Keratinocyte (primary cell): Measurements from ENCODE around the gene TTLL5. TPM values are rescaled to one million over a fixed set of nuclear protein-coding genes. Genes with fewer than 3 reads are reported as not detected.

Source experiments
- DNase-seq: peaks from one replicate; pipeline ENCODE4 v3.0.0-alpha.2; 2011; ENCODE audit warnings: low read depth, missing footprints, low spot score
- FAIRE-seq: peaks from 2 replicates; lab custom pipeline; 2011; peaks lifted over from hg19 to GRCh38; lab: Jason Lieb, UNC
- H2AFZ ChIP-seq: 2 replicates; pipeline ENCODE4 v1.6.0; 2012; ENCODE audit warnings: low read length, control low read depth, inconsistent platforms; ENCODE audit not compliant: control insufficient read depth
- H3K27ac ChIP-seq: 2 replicates; pipeline ENCODE4 v1.5.1; 2011; ENCODE audit warnings: low read length; ENCODE audit not compliant: control insufficient read depth, insufficient read depth
- H3K27me3 ChIP-seq: 3 replicates; pipeline ENCODE4 v1.6.0; 2011; ENCODE audit warnings: low read length; ENCODE audit not compliant: control insufficient read depth, insufficient read depth; ENCODE audit errors: extremely low read depth
- H3K36me3 ChIP-seq, 2 experiments: 2 replicates in 1 of 2; 3 replicates in 1 of 2; pipeline ENCODE4 v1.5.1; 2011; ENCODE audit warnings: low read length in 2 of 2, mild to moderate bottlenecking in 1 of 2; ENCODE audit not compliant: control insufficient read depth in 2 of 2, insufficient read depth in 2 of 2; ENCODE audit errors: extremely low read depth in 1 of 2
- H3K4me1 ChIP-seq: 3 replicates; pipeline ENCODE4 v1.5.1; 2011; ENCODE audit warnings: low read length; ENCODE audit not compliant: control insufficient read depth, insufficient read depth; ENCODE audit errors: extremely low read depth
- H3K4me2 ChIP-seq: 3 replicates; pipeline ENCODE4 v1.6.0; 2011; ENCODE audit warnings: low read depth, low read length; ENCODE audit not compliant: control insufficient read depth, insufficient read depth; ENCODE audit errors: extremely low read depth
- H3K4me3 ChIP-seq, 3 experiments: fragments of 200-600 bp in 1 of 3; sonication (generic) in 1 of 3; 2 replicates in 2 of 3; 3 replicates in 1 of 3; pipeline ENCODE4 v1.5.1; 2011 to 2016; ENCODE audit warnings: low read length in 3 of 3, mild to moderate bottlenecking in 3 of 3, control low read depth in 2 of 3, inconsistent platforms in 1 of 3, low read depth in 1 of 3, mixed read lengths in 1 of 3, mixed run types in 1 of 3, moderate library complexity in 1 of 3; ENCODE audit not compliant: control insufficient read depth in 2 of 3, insufficient read depth in 2 of 3; ENCODE audit errors: extremely low read depth in 1 of 3
- H3K79me2 ChIP-seq: 2 replicates; pipeline ENCODE4 v1.6.0; 2012; ENCODE audit warnings: low read length; ENCODE audit not compliant: control insufficient read depth, insufficient read depth
- H3K9ac ChIP-seq: 3 replicates; pipeline ENCODE4 v1.6.0; 2011; ENCODE audit warnings: low read length; ENCODE audit not compliant: control insufficient read depth, insufficient read depth; ENCODE audit errors: extremely low read depth
- H3K9me1 ChIP-seq: 3 replicates; pipeline ENCODE4 v1.6.0; 2011; ENCODE audit warnings: low read length; ENCODE audit not compliant: control insufficient read depth, insufficient read depth; ENCODE audit errors: extremely low read depth
- H3K9me3 ChIP-seq: 2 replicates; pipeline ENCODE4 v1.5.1; 2012; ENCODE audit warnings: low read depth, low read length; ENCODE audit not compliant: control insufficient read depth
- H4K20me1 ChIP-seq: 3 replicates; pipeline ENCODE4 v1.6.0; 2011; ENCODE audit warnings: low read length; ENCODE audit not compliant: control insufficient read depth, insufficient read depth; ENCODE audit errors: extremely low read depth
- CTCF ChIP-seq, 3 experiments: IDR thresholded peaks in 1 of 3; conservative IDR thresholded peaks in 1 of 3; optimal IDR thresholded peaks in 1 of 3; 2 replicates in 2 of 3; 3 replicates in 1 of 3; pipeline versions ENCODE3 to v1.5.1; 2011; ENCODE audit warnings: low read length in 3 of 3, mild to moderate bottlenecking in 3 of 3, moderate library complexity in 2 of 3, control low read depth in 1 of 3, inconsistent platforms in 1 of 3; ENCODE audit not compliant: insufficient read depth in 2 of 3; ENCODE audit errors: extremely low read depth in 1 of 3
- EZH2 ChIP-seq: IDR thresholded peaks from one replicate; pipeline ENCODE4 v1.6.1; 2012; ENCODE audit warnings: inconsistent platforms, mild to moderate bottlenecking, low read length, moderate library complexity
- dilution Hi-C: fragments of 300-500 bp; cut with MboI; formaldehyde crosslinking; loops from one replicate; pipeline ENCODE4 v1.7.0; 2020; ENCODE audit warnings: low sequenced_read_pairs; ENCODE audit not compliant: extremely low pct_ligation_motif_present
- polyA plus RNA-seq, 5 experiments: library from polyadenylated mRNA; depleted of rRNA in 3 of 5; stranded (reverse) in 3 of 5; stranded (forward) in 1 of 5; unstranded in 1 of 5; fragments of >200 nt; gene quantifications; 1 replicate in 1 of 5; 2 replicates in 3 of 5; 3 replicates in 1 of 5; pipeline versions ENCODE4 v1.2.1 to v1.2.3, GENCODE V29; 2011 to 2012; ENCODE audit warnings: missing spikeins in 2 of 5, low read depth in 1 of 5, low replicate concordance in 1 of 5

The TTLL5 gene
- polyA plus RNA-seq, 1 donor (not counting 4 experiments of a cell fraction or from before 2014, with no cell fraction given) = 20.7 TPM

- no peaks in the 10 kb centered on the region for H3K36me3 ChIP-seq
Measured at GRCh38 chr14:75627406-75627805, 33.6 kb upstream of the TTLL5 start.

GRCh38 chr14:75628816-75629215 lies 32.2 kb upstream of the TTLL5 start:
- no peak for FAIRE-seq
- Histone ChIP-seq H3K9ac (no peak overlapping the region), H3K9me3 (no peaks in the 10 kb centered on the region), H3K4me1 (no peaks in the 10 kb centered on the region), H3K27me3 (no peaks in the 10 kb centered on the region), H3K9me1 (no peaks in the 10 kb centered on the region), H3K27ac (no peak overlapping the region), H3K79me2 (no peaks in the 10 kb centered on the region), H3K36me3 (no peaks in the 10 kb centered on the region), H3K4me2 (no peak overlapping the region), H3K4me3 (no peak overlapping the region), H4K20me1 (no peaks in the 10 kb centered on the region), H2AFZ (no peak overlapping the region)
- TF ChIP-seq CTCF (optimal IDR thresholded peaks at IDR 0.05 in 1 of 3, IDR thresholded peaks at IDR 0.05 in 1 of 3, conservative IDR thresholded peaks at IDR 0.05 in 1 of 3; ENCODE audit: extremely low read depth in 1 of 3, insufficient read depth in 2 of 3, low read length in 3 of 3) = no peak
- no peak for TF ChIP-seq EZH2
- no peak for DNase-seq
- dilution Hi-C loops = no loop called here

More at GRCh38 chr14:75627406-75627805, 33.6 kb upstream of the TTLL5 start:
- H3K4me1 ChIP-seq = no peaks in the 10 kb centered on the region
- TF ChIP-seq CTCF (optimal IDR thresholded peaks at IDR 0.05 in 1 of 3, IDR thresholded peaks at IDR 0.05 in 1 of 3, conservative IDR thresholded peaks at IDR 0.05 in 1 of 3; ENCODE audit: extremely low read depth in 1 of 3, insufficient read depth in 2 of 3, low read length in 3 of 3) = no peak
- no peak for TF ChIP-seq EZH2
- H3K27ac ChIP-seq = no peak overlapping the region
- no peaks in the 10 kb centered on the region for H3K9me3 ChIP-seq
- no peaks in the 10 kb centered on the region for H3K79me2 ChIP-seq
- no peaks in the 10 kb centered on the region for H3K9me1 ChIP-seq
- H3K4me3 ChIP-seq = no peak overlapping the region
- no peaks in the 10 kb centered on the region for H4K20me1 ChIP-seq
- H3K9ac ChIP-seq = no peak overlapping the region
- dilution Hi-C loops = no loop called here
- H3K4me2 ChIP-seq = no peak overlapping the region
- H3K27me3 ChIP-seq = no peaks in the 10 kb centered on the region
- no peak for DNase-seq
- no peak overlapping the region for H2AFZ ChIP-seq
- FAIRE-seq = no peak
